Type B pancreatic cell (in vitro differentiated cells): ENCODE measurements around the gene SERPINB5. TPM values are rescaled to one million over a fixed set of nuclear protein-coding genes. Genes with fewer than 3 reads are reported as not detected.
A peak's percentile ranks its signal among the peaks of the same experiment; 100 is the strongest.
"Not testable (repeated sequence)": the region's sequence is repeated elsewhere in the genome, so short reads cannot be mapped to it uniquely, and the experiment has no call there.

ENCODE experiments used
- DNase-seq: peaks from one replicate; pipeline ENCODE4 v3.0.0; 2021; ENCODE audit warnings: mixed read lengths; ENCODE audit not compliant: unreplicated experiment; ENCODE audit errors: extremely low spot score
- H3K27ac Mint-ChIP-seq: 2 replicates; pipeline ENCODE4 v1.8.0; 2021; ENCODE audit warnings: mild to moderate bottlenecking, mixed read lengths
- H3K27me3 Mint-ChIP-seq: 2 replicates; pipeline ENCODE4 v1.8.0; 2021; ENCODE audit warnings: mixed read lengths
- H3K36me3 Mint-ChIP-seq: 2 replicates; pipeline ENCODE4 v1.8.0; 2021; ENCODE audit warnings: mixed read lengths
- H3K4me1 Mint-ChIP-seq: one replicate; pipeline ENCODE4 v1.8.0; 2021; ENCODE audit warnings: mixed read lengths; ENCODE audit not compliant: unreplicated experiment
- H3K4me3 Mint-ChIP-seq: 2 replicates; pipeline ENCODE4 v1.8.0; 2021; ENCODE audit warnings: mild to moderate bottlenecking, mixed read lengths
- H3K9me3 Mint-ChIP-seq: 2 replicates; pipeline ENCODE4 v1.8.0; 2021; ENCODE audit warnings: mixed read lengths
- total RNA-seq: library from RNA; stranded (reverse); gene quantifications from 2 replicates; pipeline ENCODE4 v1.2.1, GENCODE V29; 2021; ENCODE audit warnings: low replicate concordance
- TF ChIP-seq, protein P1 (sequence below): fragments of 200-600 bp; sonication (generic); conservative IDR thresholded peaks from 2 replicates; pipeline ENCODE4 v1.5.0; 2021; ENCODE audit warnings: antibody characterized with exemption, mild to moderate bottlenecking

The SERPINB5 gene
- total RNA-seq, 1 donor from 2014 or later, result 1.4 TPM

DNA sequence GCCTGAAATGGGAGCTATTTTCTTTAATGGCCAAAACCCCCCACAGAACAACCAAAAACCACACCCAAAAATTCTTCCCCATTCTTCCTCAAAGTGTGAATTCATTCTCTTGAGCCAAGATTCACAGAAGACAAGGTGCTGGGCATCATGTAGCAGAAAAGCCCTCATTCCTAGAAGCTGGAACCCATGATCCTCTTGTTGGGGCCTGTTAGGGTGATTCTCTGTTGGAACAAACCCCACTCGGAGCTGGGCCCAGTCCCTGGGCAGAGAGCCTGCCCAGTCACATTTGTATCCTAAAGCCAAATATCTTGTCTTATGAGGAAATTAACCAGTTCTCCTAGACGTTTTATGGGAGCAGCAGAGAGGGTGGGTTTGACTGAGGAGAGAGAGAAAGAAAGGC is 31.7 kb upstream of the SERPINB5 start:
- Mint-ChIP-seq H3K4me3 (no peak overlapping the region), H3K4me1 (no peaks in the 10 kb centered on the region), H3K27ac (peak overlapping the region; percentile 49), H3K9me3 (no peaks in the 10 kb centered on the region), H3K27me3 (no peaks in the 10 kb centered on the region), H3K36me3 (no peaks in the 10 kb centered on the region)
- no peak for DNase-seq
- TF ChIP-seq, protein P1, sequence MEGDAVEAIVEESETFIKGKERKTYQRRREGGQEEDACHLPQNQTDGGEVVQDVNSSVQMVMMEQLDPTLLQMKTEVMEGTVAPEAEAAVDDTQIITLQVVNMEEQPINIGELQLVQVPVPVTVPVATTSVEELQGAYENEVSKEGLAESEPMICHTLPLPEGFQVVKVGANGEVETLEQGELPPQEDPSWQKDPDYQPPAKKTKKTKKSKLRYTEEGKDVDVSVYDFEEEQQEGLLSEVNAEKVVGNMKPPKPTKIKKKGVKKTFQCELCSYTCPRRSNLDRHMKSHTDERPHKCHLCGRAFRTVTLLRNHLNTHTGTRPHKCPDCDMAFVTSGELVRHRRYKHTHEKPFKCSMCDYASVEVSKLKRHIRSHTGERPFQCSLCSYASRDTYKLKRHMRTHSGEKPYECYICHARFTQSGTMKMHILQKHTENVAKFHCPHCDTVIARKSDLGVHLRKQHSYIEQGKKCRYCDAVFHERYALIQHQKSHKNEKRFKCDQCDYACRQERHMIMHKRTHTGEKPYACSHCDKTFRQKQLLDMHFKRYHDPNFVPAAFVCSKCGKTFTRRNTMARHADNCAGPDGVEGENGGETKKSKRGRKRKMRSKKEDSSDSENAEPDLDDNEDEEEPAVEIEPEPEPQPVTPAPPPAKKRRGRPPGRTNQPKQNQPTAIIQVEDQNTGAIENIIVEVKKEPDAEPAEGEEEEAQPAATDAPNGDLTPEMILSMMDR, result no peak

DNA sequence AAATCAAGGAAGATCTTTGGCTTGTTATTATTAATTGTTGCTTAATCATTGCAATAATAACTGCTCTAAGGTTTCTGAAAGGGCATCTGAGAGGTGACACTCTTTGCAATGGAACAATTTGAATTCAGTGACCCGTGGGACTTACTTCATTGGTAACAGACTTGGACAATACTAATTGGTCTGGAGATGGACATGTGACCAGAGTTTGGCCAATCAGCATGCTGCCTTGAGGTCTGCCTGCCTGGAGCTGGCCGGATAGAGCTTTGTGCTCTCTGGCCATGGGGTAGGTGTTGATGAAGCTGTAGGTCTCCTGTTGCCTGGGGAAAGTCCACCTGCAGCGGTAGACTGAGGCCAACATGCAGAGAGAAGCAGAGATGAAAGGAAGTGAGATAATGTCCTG is 30.5 kb upstream of the SERPINB5 start:
- no peaks in the 10 kb centered on the region for H3K36me3 Mint-ChIP-seq
- DNase-seq, result no peak
- no peak overlapping the region for H3K27ac Mint-ChIP-seq
- TF ChIP-seq, protein P1, result no peak
- no peaks in the 10 kb centered on the region for H3K27me3 Mint-ChIP-seq
- H3K4me3 Mint-ChIP-seq, result no peak overlapping the region
- no peaks in the 10 kb centered on the region for H3K9me3 Mint-ChIP-seq
- H3K4me1 Mint-ChIP-seq, result peaks cover under 1% of the 10 kb centered on the region

- no peak overlapping the region for H3K4me3 Mint-ChIP-seq
- TF ChIP-seq, protein P1, result no peak
- H3K4me1 Mint-ChIP-seq, result peaks cover 8% of the 10 kb centered on the region
- no peak overlapping the region for H3K27ac Mint-ChIP-seq
- no peaks in the 10 kb centered on the region for H3K9me3 Mint-ChIP-seq
- H3K27me3 Mint-ChIP-seq, result no peaks in the 10 kb centered on the region
- DNase-seq, result no peak
- H3K36me3 Mint-ChIP-seq, result no peaks in the 10 kb centered on the region
Observed at GRCh38 chr18:63447066-63447465, 29.7 kb upstream of the SERPINB5 start.

- no peaks in the 10 kb centered on the region for H3K27me3 Mint-ChIP-seq
- no peaks in the 10 kb centered on the region for H3K36me3 Mint-ChIP-seq
- TF ChIP-seq, protein P1, result no peak
- H3K27ac Mint-ChIP-seq, result no peak overlapping the region
- DNase-seq, result no peak
- no peak overlapping the region for H3K4me3 Mint-ChIP-seq
- peaks cover 9% of the 10 kb centered on the region for H3K9me3 Mint-ChIP-seq
- peaks cover 28% of the 10 kb centered on the region for H3K4me1 Mint-ChIP-seq
Observed at GRCh38 chr18:63449426-63449825, 27.3 kb upstream of the SERPINB5 start.

- TF ChIP-seq, protein P1, result no peak
- H3K27ac Mint-ChIP-seq, result peak overlapping the region; percentile 80
- peaks cover 9% of the 10 kb centered on the region for H3K9me3 Mint-ChIP-seq
- H3K4me3 Mint-ChIP-seq, result peak overlapping the region; percentile 70
- H3K27me3 Mint-ChIP-seq, result no peaks in the 10 kb centered on the region
- H3K36me3 Mint-ChIP-seq, result no peaks in the 10 kb centered on the region
- peaks cover 33% of the 10 kb centered on the region for H3K4me1 Mint-ChIP-seq
- no peak for DNase-seq
Observed at GRCh38 chr18:63451799-63452660, 24.7 kb upstream of the SERPINB5 start.

GRCh38 chr18:63452751-63453150 is 24.0 kb upstream of the SERPINB5 start:
- peaks cover 33% of the 10 kb centered on the region for H3K4me1 Mint-ChIP-seq
- H3K9me3 Mint-ChIP-seq, H3K27me3 Mint-ChIP-seq, H3K36me3 Mint-ChIP-seq, H3K4me3 Mint-ChIP-seq, DNase-seq: not testable (repeated sequence)
- peak overlapping the region; percentile 80 for H3K27ac Mint-ChIP-seq
